Osteocyte (in vitro differentiated cells): ENCODE results near the gene POMC. TPM values are rescaled to one million over a fixed set of nuclear protein-coding genes. Genes with fewer than 3 reads are reported as not detected.

Experiments used
- DNase-seq: peaks from one replicate; pipeline ENCODE4 v3.0.0; 2021; ENCODE audit warnings: mixed read lengths; ENCODE audit not compliant: unreplicated experiment; ENCODE audit errors: extremely low spot score
- H3K27ac Mint-ChIP-seq: one replicate; pipeline ENCODE4 v1.8.0; 2021; ENCODE audit warnings: mild to moderate bottlenecking, mixed read lengths; ENCODE audit not compliant: unreplicated experiment
- H3K27me3 Mint-ChIP-seq: one replicate; pipeline ENCODE4 v1.8.0; 2021; ENCODE audit warnings: mixed read lengths; ENCODE audit not compliant: unreplicated experiment
- H3K36me3 Mint-ChIP-seq: one replicate; pipeline ENCODE4 v1.8.0; 2021; ENCODE audit warnings: mixed read lengths; ENCODE audit not compliant: unreplicated experiment
- H3K4me1 Mint-ChIP-seq: one replicate; pipeline ENCODE4 v1.8.0; 2021; ENCODE audit warnings: mixed read lengths; ENCODE audit not compliant: unreplicated experiment
- H3K4me3 Mint-ChIP-seq: one replicate; pipeline ENCODE4 v1.8.0; 2021; ENCODE audit warnings: mild to moderate bottlenecking, moderate library complexity, mixed read lengths; ENCODE audit not compliant: unreplicated experiment
- H3K9me3 Mint-ChIP-seq: one replicate; pipeline ENCODE4 v1.8.0; 2021; ENCODE audit warnings: mixed read lengths; ENCODE audit not compliant: unreplicated experiment
- total RNA-seq: library from RNA; stranded (reverse); gene quantifications from 2 replicates; pipeline ENCODE4 v1.2.1, GENCODE V29; 2021
- TF ChIP-seq, protein P1 (sequence below): fragments of 200-600 bp; sonication (generic); IDR thresholded peaks from 2 replicates; pipeline ENCODE4 v1.5.0; 2021; ENCODE audit warnings: antibody characterized with exemption, mild to moderate bottlenecking, moderate library complexity

The POMC gene
- total RNA-seq, 1 donor from 2014 or later: not detected

DNA sequence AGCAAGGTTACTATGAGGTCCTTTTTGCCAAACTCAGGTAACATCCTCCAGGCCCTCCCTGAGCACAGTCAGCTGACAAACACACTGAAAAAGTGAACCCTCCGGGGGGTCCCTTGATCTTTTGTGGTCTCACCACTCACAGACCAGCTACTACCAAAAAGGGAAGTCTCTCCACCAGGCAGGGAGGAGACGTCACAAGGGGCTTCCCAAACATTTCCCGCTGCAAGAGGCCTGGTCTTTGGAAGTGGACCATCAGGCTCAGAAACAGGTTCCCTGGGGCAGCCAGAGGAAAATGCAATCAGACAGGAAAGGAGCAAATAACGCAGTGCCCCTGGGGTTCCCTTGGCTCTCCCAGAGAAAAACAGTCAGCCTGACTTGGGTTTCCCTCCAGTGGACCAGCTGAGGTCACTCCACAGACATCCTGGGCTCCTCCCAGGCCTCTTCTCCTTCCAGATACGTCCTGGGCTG is 38.7 kb upstream of the POMC start:
- H3K36me3 Mint-ChIP-seq: no peaks in the 10 kb centered on the region
- no peaks in the 10 kb centered on the region for H3K27me3 Mint-ChIP-seq
- TF ChIP-seq, protein P1, sequence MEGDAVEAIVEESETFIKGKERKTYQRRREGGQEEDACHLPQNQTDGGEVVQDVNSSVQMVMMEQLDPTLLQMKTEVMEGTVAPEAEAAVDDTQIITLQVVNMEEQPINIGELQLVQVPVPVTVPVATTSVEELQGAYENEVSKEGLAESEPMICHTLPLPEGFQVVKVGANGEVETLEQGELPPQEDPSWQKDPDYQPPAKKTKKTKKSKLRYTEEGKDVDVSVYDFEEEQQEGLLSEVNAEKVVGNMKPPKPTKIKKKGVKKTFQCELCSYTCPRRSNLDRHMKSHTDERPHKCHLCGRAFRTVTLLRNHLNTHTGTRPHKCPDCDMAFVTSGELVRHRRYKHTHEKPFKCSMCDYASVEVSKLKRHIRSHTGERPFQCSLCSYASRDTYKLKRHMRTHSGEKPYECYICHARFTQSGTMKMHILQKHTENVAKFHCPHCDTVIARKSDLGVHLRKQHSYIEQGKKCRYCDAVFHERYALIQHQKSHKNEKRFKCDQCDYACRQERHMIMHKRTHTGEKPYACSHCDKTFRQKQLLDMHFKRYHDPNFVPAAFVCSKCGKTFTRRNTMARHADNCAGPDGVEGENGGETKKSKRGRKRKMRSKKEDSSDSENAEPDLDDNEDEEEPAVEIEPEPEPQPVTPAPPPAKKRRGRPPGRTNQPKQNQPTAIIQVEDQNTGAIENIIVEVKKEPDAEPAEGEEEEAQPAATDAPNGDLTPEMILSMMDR: no peak
- H3K4me1 Mint-ChIP-seq: no peaks in the 10 kb centered on the region
- DNase-seq: no peak
- no peaks in the 10 kb centered on the region for H3K9me3 Mint-ChIP-seq
- no peak overlapping the region for H3K4me3 Mint-ChIP-seq
- no peak overlapping the region for H3K27ac Mint-ChIP-seq

DNA sequence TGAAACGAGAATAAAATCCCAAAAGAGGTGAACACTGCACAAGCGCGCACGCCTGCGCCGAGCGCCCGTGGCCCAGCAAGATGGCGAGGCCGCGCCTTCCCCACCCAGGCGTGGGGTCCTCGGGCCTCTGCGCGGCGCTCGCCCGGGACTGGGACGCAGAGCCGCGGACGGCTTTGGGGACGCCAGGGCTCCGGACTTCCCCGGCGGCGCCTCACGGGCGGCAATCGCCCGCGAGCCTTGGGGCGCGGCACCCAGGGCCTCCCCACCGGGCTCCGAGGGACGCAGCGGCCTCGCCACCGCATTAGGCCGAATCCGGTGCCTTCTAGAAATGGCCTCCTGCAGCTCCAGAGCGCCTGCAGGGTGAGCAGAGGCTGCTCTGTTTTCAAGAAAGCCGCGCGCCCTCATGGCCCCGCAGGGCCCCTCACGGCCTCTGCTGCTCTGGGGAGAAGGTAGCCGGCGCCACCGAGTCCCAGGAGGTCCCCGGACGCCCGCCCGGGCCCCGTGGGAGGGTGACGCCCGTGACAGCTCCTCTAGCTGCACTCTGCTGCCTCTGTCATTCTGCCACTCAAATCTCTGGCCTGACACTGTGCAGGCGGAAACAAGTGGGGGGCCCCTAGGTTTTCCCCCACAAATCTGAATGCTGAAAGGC is 35.9 kb upstream of the POMC start:
- H3K36me3 Mint-ChIP-seq: no peaks in the 10 kb centered on the region
- no peaks in the 10 kb centered on the region for H3K27me3 Mint-ChIP-seq
- no peaks in the 10 kb centered on the region for H3K4me1 Mint-ChIP-seq
- DNase-seq: no peak
- no peaks in the 10 kb centered on the region for H3K9me3 Mint-ChIP-seq
- H3K27ac Mint-ChIP-seq: no peak overlapping the region
- TF ChIP-seq, protein P1: no peak
- H3K4me3 Mint-ChIP-seq: no peak overlapping the region

DNA sequence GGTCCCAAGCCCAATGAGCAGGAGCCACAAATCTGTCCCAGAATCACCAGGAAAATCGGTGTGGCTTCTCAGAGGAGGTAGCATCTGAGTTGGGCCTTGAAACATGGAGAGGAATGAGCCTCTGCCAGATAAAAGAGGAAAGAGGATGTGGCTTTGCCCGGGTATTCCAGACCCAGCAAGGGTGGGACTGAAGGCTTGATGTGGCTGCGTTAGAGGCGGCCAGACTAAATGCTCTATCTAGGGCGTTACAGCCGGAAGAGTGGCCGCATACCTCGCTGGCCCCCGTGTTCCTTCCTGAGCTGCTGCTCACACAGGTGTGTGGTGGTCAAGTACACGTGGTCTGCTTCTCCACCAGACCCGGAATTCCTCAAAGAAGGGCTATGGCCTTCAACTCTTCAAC is 33.9 kb upstream of the POMC start:
- Mint-ChIP-seq H3K36me3 (no peaks in the 10 kb centered on the region), H3K27me3 (no peaks in the 10 kb centered on the region), H3K9me3 (no peaks in the 10 kb centered on the region), H3K4me3 (no peak overlapping the region), H3K27ac (no peak overlapping the region), H3K4me1 (peaks cover 7% of the 10 kb centered on the region)
- TF ChIP-seq, protein P1: no peak
- no peak for DNase-seq

DNA sequence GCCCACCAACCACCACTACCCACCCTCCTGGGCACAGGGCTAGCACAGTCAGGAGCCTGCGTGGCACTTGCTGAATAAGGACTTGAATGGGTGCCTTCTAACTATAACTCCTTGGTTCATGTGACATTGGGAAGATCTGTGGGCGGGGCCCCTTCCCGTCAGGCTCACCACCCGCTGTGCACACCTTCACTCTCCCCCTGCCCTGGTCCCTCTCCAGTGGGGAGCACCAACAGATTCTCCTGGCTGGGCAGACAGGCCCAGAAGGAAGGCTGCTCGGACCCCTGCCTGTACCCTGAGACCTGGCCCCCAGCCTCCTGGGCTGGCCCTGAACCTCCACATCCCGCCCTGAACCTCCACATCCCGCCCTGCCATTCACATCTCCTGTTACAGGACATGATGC is 33.4 kb upstream of the POMC start:
- Mint-ChIP-seq H3K36me3 (no peaks in the 10 kb centered on the region), H3K27ac (no peak overlapping the region), H3K9me3 (no peaks in the 10 kb centered on the region), H3K27me3 (no peaks in the 10 kb centered on the region), H3K4me1 (peaks cover 7% of the 10 kb centered on the region), H3K4me3 (no peak overlapping the region)
- TF ChIP-seq, protein P1: no peak
- DNase-seq: no peak

DNA sequence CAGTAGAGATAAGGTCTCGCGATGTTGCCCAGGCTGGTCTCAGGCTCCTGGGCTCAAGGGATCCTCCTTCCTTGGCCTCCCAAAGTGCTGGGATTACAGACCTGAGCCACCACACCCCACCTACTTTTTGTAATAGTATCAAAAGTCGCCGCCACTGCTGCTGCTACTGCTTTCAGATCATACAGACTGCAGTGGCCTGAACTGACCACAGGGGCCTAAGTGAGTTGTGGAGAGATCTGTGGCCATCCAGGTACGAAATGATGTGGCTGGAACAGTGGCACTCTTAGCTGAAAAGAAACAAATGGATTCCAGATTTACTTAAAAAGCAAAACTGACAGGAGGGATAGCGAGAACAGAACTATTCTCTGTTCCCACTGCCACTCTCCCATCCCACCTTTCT is 32.9 kb upstream of the POMC start:
- Mint-ChIP-seq H3K27me3 (no peaks in the 10 kb centered on the region), H3K4me1 (peaks cover 9% of the 10 kb centered on the region), H3K36me3 (no peaks in the 10 kb centered on the region), H3K9me3 (no peaks in the 10 kb centered on the region), H3K27ac (no peak overlapping the region), H3K4me3 (no peak overlapping the region)
- TF ChIP-seq, protein P1: peak; percentile 24
- DNase-seq: no peak
